ENCODE data around the gene CADM4. TPM values are rescaled to one million over a fixed set of nuclear protein-coding genes. Genes with fewer than 3 reads are reported as not detected.
"Not testable (repeated sequence)": the region's sequence is repeated elsewhere in the genome, so short reads cannot be mapped to it uniquely, and the experiment has no call there.

CADM4 gene
- total RNA-seq, 1 donor from 2014 or later, result 7.7 TPM

- peaks cover 6% of the 10 kb centered on the region for H4K20me1 ChIP-seq (ENCODE audit: low read depth)
- H3F3A ChIP-seq (ENCODE audit: low read depth), result no peaks in the 10 kb centered on the region
- H2AFZ ChIP-seq (replicated peaks), result no peak overlapping the region
- no peak for DNase-seq (ENCODE audit: low spot score)
- Mint-ChIP-seq H3K4me3 (no peak overlapping the region), H3K27me3 (ENCODE audit: insufficient read depth, low read depth) (peaks cover 2% of the 10 kb centered on the region), H3K36me3 (peaks cover 15% of the 10 kb centered on the region), H3K9me3 (no peaks in the 10 kb centered on the region), H3K4me1 (peaks cover 8% of the 10 kb centered on the region), H3K27ac (no peak overlapping the region)
- H3K4me2 ChIP-seq, result no peak overlapping the region
- no peaks in the 10 kb centered on the region for H3K4me1 ChIP-seq
- no peak overlapping the region for H3K9ac ChIP-seq
- no peaks in the 10 kb centered on the region for H3K9me3 ChIP-seq (ENCODE audit: low read depth)
- H3K27ac ChIP-seq, result no peak overlapping the region
- H3K4me3 ChIP-seq, result no peak overlapping the region
- peaks cover 14% of the 10 kb centered on the region for H3K79me2 ChIP-seq (ENCODE audit: low read depth)
- TF ChIP-seq EZH2phosphoT487 (IDR thresholded peaks at IDR 0.05), result no peak
- no peak for TF ChIP-seq EZH2 (IDR thresholded peaks at IDR 0.05)
- no peak for TF ChIP-seq CTCF (IDR thresholded peaks at IDR 0.05)
- H3K27me3 ChIP-seq, result no peaks in the 10 kb centered on the region
- no peaks in the 10 kb centered on the region for H3K36me3 ChIP-seq
These were observed 33.0 kb downstream of the CADM4 start for GRCh38 chr19:43606569-43607229.

GRCh38 chr19:43605875-43606568 is 33.6 kb downstream of the CADM4 start:
- Histone ChIP-seq H3K9me3 (ENCODE audit: low read depth) (no peaks in the 10 kb centered on the region), H3K79me2 (ENCODE audit: low read depth) (peaks cover 7% of the 10 kb centered on the region), H3K27ac (no peak overlapping the region), H3K4me1 (no peaks in the 10 kb centered on the region), H3K36me3 (no peaks in the 10 kb centered on the region), H4K20me1 (ENCODE audit: low read depth) (peaks cover 6% of the 10 kb centered on the region), H3K4me3 (no peak overlapping the region), H3K4me2 (no peak overlapping the region), H3F3A (ENCODE audit: low read depth) (no peaks in the 10 kb centered on the region), H2AFZ (replicated peaks) (no peak overlapping the region), H3K9ac (no peak overlapping the region), H3K27me3 (no peaks in the 10 kb centered on the region)
- Mint-ChIP-seq H3K9me3 (no peaks in the 10 kb centered on the region), H3K27me3 (ENCODE audit: insufficient read depth, low read depth) (peaks cover 2% of the 10 kb centered on the region), H3K4me3 (no peak overlapping the region), H3K36me3 (peaks cover 12% of the 10 kb centered on the region), H3K27ac (no peak overlapping the region), H3K4me1 (peaks cover 6% of the 10 kb centered on the region)
- no peak for TF ChIP-seq EZH2 (IDR thresholded peaks at IDR 0.05)
- TF ChIP-seq CTCF (IDR thresholded peaks at IDR 0.05), result no peak
- no peak for TF ChIP-seq EZH2phosphoT487 (IDR thresholded peaks at IDR 0.05)
- no peak for DNase-seq (ENCODE audit: low spot score)

- not testable (repeated sequence) for H3K27ac Mint-ChIP-seq; H2AFZ ChIP-seq (replicated peaks); H3K36me3 ChIP-seq; H3K4me1 ChIP-seq; H4K20me1 ChIP-seq (ENCODE audit: low read depth); H3K36me3 Mint-ChIP-seq; DNase-seq (ENCODE audit: low spot score); H3K27me3 Mint-ChIP-seq (ENCODE audit: insufficient read depth, low read depth); H3K27ac ChIP-seq; H3K27me3 ChIP-seq; H3K9ac ChIP-seq; H3K4me2 ChIP-seq; H3K4me3 ChIP-seq; H3K9me3 ChIP-seq (ENCODE audit: low read depth); H3K4me3 Mint-ChIP-seq; H3K9me3 Mint-ChIP-seq
- peaks cover 17% of the 10 kb centered on the region for H3K4me1 Mint-ChIP-seq
- Histone ChIP-seq H3F3A (ENCODE audit: low read depth) (peaks cover 25% of the 10 kb centered on the region), H3K79me2 (ENCODE audit: low read depth) (peaks cover 23% of the 10 kb centered on the region)
These were observed 39.3 kb downstream of the CADM4 start for GRCh38 chr19:43600326-43600725.

All from neural progenitor cell (in vitro differentiated cells).